Measurements from ENCODE around the gene PYGB. TPM values are rescaled to one million over a fixed set of nuclear protein-coding genes. Genes with fewer than 3 reads are reported as not detected.
"Not testable (repeated sequence)": the region's sequence is repeated elsewhere in the genome, so short reads cannot be mapped to it uniquely, and the experiment has no call there.

The PYGB gene
- total RNA-seq, 2 experiments from 2014 or later = 29.3 to 29.5 TPM

- no peak for DNase-seq
- Mint-ChIP-seq H3K27ac (no peak overlapping the region), H3K9me3 (no peaks in the 10 kb centered on the region), H3K4me3 (no peak overlapping the region), H3K4me1 (no peaks in the 10 kb centered on the region), H3K36me3 (no peaks in the 10 kb centered on the region), H3K27me3 (peaks cover 5% of the 10 kb centered on the region)
- no peak for ATAC-seq (ENCODE audit: low read depth)
- POLR2A ChIA-PET = no interaction called here
Observed at GRCh38 chr20:25229486-25230165, 18.3 kb upstream of the PYGB start.

GRCh38 chr20:25230166-25230831 lies 17.6 kb upstream of the PYGB start:
- Mint-ChIP-seq H3K27me3 (peaks cover 5% of the 10 kb centered on the region), H3K9me3 (no peaks in the 10 kb centered on the region), H3K4me1 (no peaks in the 10 kb centered on the region), H3K27ac (no peak overlapping the region), H3K36me3 (no peaks in the 10 kb centered on the region), H3K4me3 (no peak overlapping the region)
- POLR2A ChIA-PET = no interaction called here
- no peak for DNase-seq
- no peak for ATAC-seq (ENCODE audit: low read depth)

- POLR2A ChIA-PET = interaction anchor here (1.7 kb wide), 1 partner anchor 10 kb away, joined by 4 read pairs; no protein-coding TSS in a partner anchor
- Mint-ChIP-seq H3K27ac (no peak overlapping the region), H3K4me3 (no peak overlapping the region), H3K9me3 (no peaks in the 10 kb centered on the region), H3K27me3 (peaks cover 5% of the 10 kb centered on the region), H3K36me3 (no peaks in the 10 kb centered on the region), H3K4me1 (peaks cover 6% of the 10 kb centered on the region)
- DNase-seq (no peak), ATAC-seq (ENCODE audit: low read depth) (no peak)
Observed at GRCh38 chr20:25233016-25233772, 14.7 kb upstream of the PYGB start.

GRCh38 chr20:25234009-25234849 lies 13.7 kb upstream of the PYGB start:
- H3K9me3 Mint-ChIP-seq; H3K27me3 Mint-ChIP-seq; H3K36me3 Mint-ChIP-seq; ATAC-seq (ENCODE audit: low read depth); DNase-seq; H3K4me3 Mint-ChIP-seq; H3K4me1 Mint-ChIP-seq; POLR2A ChIA-PET; H3K27ac Mint-ChIP-seq: not testable (repeated sequence)

GRCh38 chr20:25236450-25237304 lies 11.2 kb upstream of the PYGB start:
- Mint-ChIP-seq H3K9me3 (no peaks in the 10 kb centered on the region), H3K4me1 (peaks cover 8% of the 10 kb centered on the region), H3K4me3 (no peak overlapping the region), H3K27me3 (peaks cover 9% of the 10 kb centered on the region), H3K36me3 (no peaks in the 10 kb centered on the region), H3K27ac (no peak overlapping the region)
- DNase-seq = no peak
- POLR2A ChIA-PET = no interaction called here
- no peak for ATAC-seq (ENCODE audit: low read depth)

- Mint-ChIP-seq H3K4me1 (peaks cover 8% of the 10 kb centered on the region), H3K36me3 (no peaks in the 10 kb centered on the region), H3K9me3 (no peaks in the 10 kb centered on the region), H3K27me3 (peaks cover 18% of the 10 kb centered on the region), H3K27ac (peak overlapping the region; percentile 27), H3K4me3 (no peak overlapping the region)
- no peak for DNase-seq
- POLR2A ChIA-PET = no interaction called here
- peak; percentile 92 for ATAC-seq (ENCODE audit: low read depth)
Observed at GRCh38 chr20:25237610-25238318, 10.1 kb upstream of the PYGB start.

- Mint-ChIP-seq H3K27ac (peak overlapping the region; percentile 6), H3K4me1 (peaks cover 8% of the 10 kb centered on the region), H3K27me3 (peaks cover 23% of the 10 kb centered on the region), H3K4me3 (no peak overlapping the region), H3K36me3 (no peaks in the 10 kb centered on the region), H3K9me3 (no peaks in the 10 kb centered on the region)
- POLR2A ChIA-PET = no interaction called here
- DNase-seq (no peak), ATAC-seq (ENCODE audit: low read depth) (no peak)
Observed at GRCh38 chr20:25238319-25239037, 9.4 kb upstream of the PYGB start.

- Mint-ChIP-seq H3K9me3 (no peaks in the 10 kb centered on the region), H3K4me3 (no peak overlapping the region), H3K27me3 (peaks cover 18% of the 10 kb centered on the region), H3K27ac (no peak overlapping the region), H3K4me1 (peaks cover 8% of the 10 kb centered on the region), H3K36me3 (no peaks in the 10 kb centered on the region)
- ATAC-seq (ENCODE audit: low read depth) (no peak), DNase-seq (no peak)
- POLR2A ChIA-PET = no interaction called here
Observed at GRCh38 chr20:25239387-25240370, 8.2 kb upstream of the PYGB start.

GRCh38 chr20:25240851-25241658 lies 6.8 kb upstream of the PYGB start:
- H3K27ac Mint-ChIP-seq; H3K4me3 Mint-ChIP-seq; DNase-seq; H3K9me3 Mint-ChIP-seq; H3K36me3 Mint-ChIP-seq; ATAC-seq (ENCODE audit: low read depth); H3K4me1 Mint-ChIP-seq; POLR2A ChIA-PET: not testable (repeated sequence)
- H3K27me3 Mint-ChIP-seq = peaks cover 22% of the 10 kb centered on the region

GRCh38 chr20:25241659-25241955 lies 6.3 kb upstream of the PYGB start:
- H3K36me3 Mint-ChIP-seq; POLR2A ChIA-PET; ATAC-seq (ENCODE audit: low read depth); DNase-seq; H3K27ac Mint-ChIP-seq; H3K9me3 Mint-ChIP-seq; H3K4me3 Mint-ChIP-seq: not testable (repeated sequence)
- Mint-ChIP-seq H3K4me1 (peaks cover 13% of the 10 kb centered on the region), H3K27me3 (peaks cover 27% of the 10 kb centered on the region)

All from activated naive CD8-positive, alpha-beta T cell treated with anti-CD3 and anti-CD28 coated beads, Interleukin-2, amount 10 ng/mL, durations not matched to agents 7 days and 5 days (primary cell).